ENCODE results near the gene FUCA1.

DNA sequence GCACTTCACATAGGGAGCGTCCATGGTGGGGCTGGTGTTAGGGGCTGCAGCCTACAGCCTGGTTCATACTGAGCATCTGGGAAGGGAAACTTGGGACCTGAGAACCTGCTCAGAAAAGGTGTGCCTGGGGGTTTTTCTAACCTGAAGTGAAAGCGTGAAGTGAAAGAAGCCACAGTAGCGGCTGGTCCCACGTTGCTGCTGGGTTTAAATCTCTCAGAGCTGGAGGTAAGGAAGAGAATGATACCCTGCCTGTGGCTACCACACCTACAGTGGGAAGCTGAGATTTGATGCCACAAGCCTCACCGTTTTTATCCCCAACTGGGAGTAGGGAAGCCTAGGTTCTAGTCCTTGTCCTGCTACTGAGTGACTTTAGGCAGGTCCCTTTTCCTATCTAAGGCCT, 21.0 kb upstream of the FUCA1 start:
- no peak for TF ChIP-seq POLR2A (IDR thresholded peaks at IDR 0.05)
- TF ChIP-seq, protein P1, sequence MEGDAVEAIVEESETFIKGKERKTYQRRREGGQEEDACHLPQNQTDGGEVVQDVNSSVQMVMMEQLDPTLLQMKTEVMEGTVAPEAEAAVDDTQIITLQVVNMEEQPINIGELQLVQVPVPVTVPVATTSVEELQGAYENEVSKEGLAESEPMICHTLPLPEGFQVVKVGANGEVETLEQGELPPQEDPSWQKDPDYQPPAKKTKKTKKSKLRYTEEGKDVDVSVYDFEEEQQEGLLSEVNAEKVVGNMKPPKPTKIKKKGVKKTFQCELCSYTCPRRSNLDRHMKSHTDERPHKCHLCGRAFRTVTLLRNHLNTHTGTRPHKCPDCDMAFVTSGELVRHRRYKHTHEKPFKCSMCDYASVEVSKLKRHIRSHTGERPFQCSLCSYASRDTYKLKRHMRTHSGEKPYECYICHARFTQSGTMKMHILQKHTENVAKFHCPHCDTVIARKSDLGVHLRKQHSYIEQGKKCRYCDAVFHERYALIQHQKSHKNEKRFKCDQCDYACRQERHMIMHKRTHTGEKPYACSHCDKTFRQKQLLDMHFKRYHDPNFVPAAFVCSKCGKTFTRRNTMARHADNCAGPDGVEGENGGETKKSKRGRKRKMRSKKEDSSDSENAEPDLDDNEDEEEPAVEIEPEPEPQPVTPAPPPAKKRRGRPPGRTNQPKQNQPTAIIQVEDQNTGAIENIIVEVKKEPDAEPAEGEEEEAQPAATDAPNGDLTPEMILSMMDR (IDR thresholded peaks at IDR 0.05) = no peak
